Psoas muscle (tissue), 8 donors: ENCODE data around the gene SYNPO2L. TPM values are rescaled to one million over a fixed set of nuclear protein-coding genes. Genes with fewer than 3 reads are reported as not detected.

Experiments
- ATAC-seq, 4 donors: fragments of 200-7000 bp; cut with Tn5 transposase; one replicate each; pipeline ENCODE4 v1.9.1; 2020; ENCODE audit warnings: moderate library complexity in 3 of 4, mild to moderate bottlenecking in 2 of 4
- DNase-seq, 2 donors: peaks; one replicate each; pipeline ENCODE4 v3.0.0-alpha.2; 2020
- H3K27ac ChIP-seq: fragments of 200-600 bp; one replicate; pipeline ENCODE4 v1.8.0; 2022
- H3K27me3 ChIP-seq, 3 donors: fragments of 200-600 bp in 1 of 3; one replicate each; pipeline versions ENCODE4 v1.6.1 to v1.8.0; 2013 to 2022; ENCODE audit warnings: low read length in 2 of 3, mild to moderate bottlenecking in 2 of 3, moderate library complexity in 1 of 3; ENCODE audit not compliant: insufficient read depth in 3 of 3
- H3K36me3 ChIP-seq, 2 donors: fragments of 200-600 bp in 1 of 2; one replicate each; pipeline versions ENCODE4 v1.6.1 to v1.8.0; 2013 to 2022; ENCODE audit warnings: low read depth in 1 of 2, mild to moderate bottlenecking in 1 of 2, moderate library complexity in 1 of 2; ENCODE audit not compliant: insufficient read depth in 1 of 2
- H3K4me1 ChIP-seq: fragments of 200-600 bp; one replicate; pipeline ENCODE4 v1.8.0; 2022
- H3K4me3 ChIP-seq: fragments of 200-600 bp; one replicate; pipeline ENCODE4 v1.8.0; 2022; ENCODE audit warnings: mild to moderate bottlenecking
- H3K9me3 ChIP-seq: fragments of 200-600 bp; one replicate; pipeline ENCODE4 v1.8.0; 2022
- WGBS, 3 donors: extraction: QIAGEN DNeasy Blood & Tissue Kit; methylation state at CpG; one replicate each; pipeline versions ENCODE4 v1.1.6 to v1.1.7; 2013; 5-methylcytosine and 5-hydroxymethylcytosine counted together
- intact Hi-C, 2 donors: fragments of 100-400 bp; cut with DNase I; formaldehyde crosslinking; loops; one replicate each; pipeline versions ENCODE4 v1.11.0 to v1.14.2; 2022
- polyA plus RNA-seq, 3 donors: library from polyadenylated mRNA; stranded (reverse); fragments of 200-250 nt; gene quantifications; one replicate each; pipeline ENCODE4 v1.2.3, GENCODE V29; 2013
- total RNA-seq, 4 donors: library from RNA; stranded (reverse); fragmentation: NEBNext Ultra II Directional in 2 of 4; extraction: Animal tissue kit (Norgen Biotek cat#: 25700) in 2 of 4; gene quantifications; one replicate each; pipeline versions ENCODE4 v1.2.1 to v1.2.4, GENCODE V29; 2021 to 2023
- TF ChIP-seq, protein P1 (sequence below): fragments of 200-600 bp; IDR thresholded peaks from one replicate; pipeline ENCODE4 v1.8.0; 2022; ENCODE audit warnings: antibody characterized with exemption
- donor health status: healthy with polysubstance abuse.
- donor health status: DM: no; HTN: no; CAD: no; lungs with moderate emphysema.
- donor health status: Bipolar disorder and iron deficiency.
- donor health status: healthy.
- donor health status: DM: yes; HTN: yes; CAD: no.
- donor health status: DM: no; HTN: no; CAD: no.
- donor health status: DM: no; HTN: no; CAD: no.
- donor health status: DM: yes; HTN: yes; CAD: no.

Gene SYNPO2L
- total and polyA plus RNA-seq, 7 donors: 8.8 to 289 (median 132) TPM

DNA sequence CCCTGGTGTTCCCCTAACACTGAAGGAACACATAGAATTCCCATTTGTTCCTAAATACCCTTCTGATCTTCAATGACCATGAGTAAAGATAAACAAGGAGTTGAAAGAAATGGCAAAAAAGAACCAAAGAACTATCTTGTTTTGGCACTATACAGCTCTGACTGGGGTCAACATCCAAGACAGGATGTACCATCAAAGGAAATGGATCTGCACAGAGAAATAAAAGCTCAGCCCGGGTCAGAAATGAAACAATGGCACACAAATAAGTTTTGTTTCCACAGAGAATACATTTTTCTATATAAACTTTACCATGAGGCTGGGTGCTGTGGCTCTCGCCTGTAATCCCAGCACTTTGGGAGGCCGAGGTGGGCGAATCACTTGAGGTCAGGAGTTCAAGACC, 46.7 kb downstream of the SYNPO2L start:
- intact Hi-C loops: no loop called here
- H3K36me3 ChIP-seq: no peaks in the 10 kb centered on the region
- DNase-seq: no peak
- H3K27ac ChIP-seq: no peak overlapping the region
- H3K4me3 ChIP-seq: no peak overlapping the region
- H3K4me1 ChIP-seq: peaks cover 3% of the 10 kb centered on the region
- no peaks in the 10 kb centered on the region for H3K27me3 ChIP-seq
- no peaks in the 10 kb centered on the region for H3K9me3 ChIP-seq
- 88 to 89% (median 88%) methylated on average over 4 of the region's 4 CpGs for WGBS, 3 donors
- ATAC-seq: no peak
- TF ChIP-seq, protein P1, sequence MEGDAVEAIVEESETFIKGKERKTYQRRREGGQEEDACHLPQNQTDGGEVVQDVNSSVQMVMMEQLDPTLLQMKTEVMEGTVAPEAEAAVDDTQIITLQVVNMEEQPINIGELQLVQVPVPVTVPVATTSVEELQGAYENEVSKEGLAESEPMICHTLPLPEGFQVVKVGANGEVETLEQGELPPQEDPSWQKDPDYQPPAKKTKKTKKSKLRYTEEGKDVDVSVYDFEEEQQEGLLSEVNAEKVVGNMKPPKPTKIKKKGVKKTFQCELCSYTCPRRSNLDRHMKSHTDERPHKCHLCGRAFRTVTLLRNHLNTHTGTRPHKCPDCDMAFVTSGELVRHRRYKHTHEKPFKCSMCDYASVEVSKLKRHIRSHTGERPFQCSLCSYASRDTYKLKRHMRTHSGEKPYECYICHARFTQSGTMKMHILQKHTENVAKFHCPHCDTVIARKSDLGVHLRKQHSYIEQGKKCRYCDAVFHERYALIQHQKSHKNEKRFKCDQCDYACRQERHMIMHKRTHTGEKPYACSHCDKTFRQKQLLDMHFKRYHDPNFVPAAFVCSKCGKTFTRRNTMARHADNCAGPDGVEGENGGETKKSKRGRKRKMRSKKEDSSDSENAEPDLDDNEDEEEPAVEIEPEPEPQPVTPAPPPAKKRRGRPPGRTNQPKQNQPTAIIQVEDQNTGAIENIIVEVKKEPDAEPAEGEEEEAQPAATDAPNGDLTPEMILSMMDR: no peak

DNA sequence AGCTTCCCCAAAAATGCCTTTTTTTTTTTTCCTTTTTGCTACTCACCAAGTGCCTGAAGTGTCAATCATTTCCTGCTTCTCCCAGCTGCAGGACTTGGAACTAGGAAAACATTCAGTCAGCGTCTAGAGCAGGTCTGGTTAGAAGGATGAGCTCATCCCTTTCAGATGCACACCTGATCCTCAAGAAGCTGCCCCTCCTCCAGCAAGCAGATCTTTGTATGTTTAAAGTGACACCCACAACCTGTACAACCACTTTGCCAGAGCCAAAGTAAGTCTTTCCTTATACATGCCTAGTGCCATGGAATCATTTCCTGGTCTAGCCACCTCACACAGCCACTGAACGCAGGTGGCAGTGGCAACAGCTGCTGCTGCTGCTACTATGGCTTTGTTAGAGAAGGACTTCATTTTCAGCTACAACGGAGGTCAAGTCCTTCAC, 54.3 kb downstream of the SYNPO2L start:
- Histone ChIP-seq H3K9me3 (no peaks in the 10 kb centered on the region), H3K4me3 (peak overlapping the region; percentile 46), H3K27ac (peak overlapping the region; percentile 79), H3K36me3 (no peaks in the 10 kb centered on the region), H3K27me3 (no peaks in the 10 kb centered on the region), H3K4me1 (peaks cover 13% of the 10 kb centered on the region)
- intact Hi-C loops: no loop called here
- DNase-seq (no peak), ATAC-seq (peak; percentile 81 to 96 (median 86))
- TF ChIP-seq, protein P1: no peak
- WGBS, 3 donors: 16 to 30% (median 18%) methylated on average over 3 of the region's 3 CpGs

DNA sequence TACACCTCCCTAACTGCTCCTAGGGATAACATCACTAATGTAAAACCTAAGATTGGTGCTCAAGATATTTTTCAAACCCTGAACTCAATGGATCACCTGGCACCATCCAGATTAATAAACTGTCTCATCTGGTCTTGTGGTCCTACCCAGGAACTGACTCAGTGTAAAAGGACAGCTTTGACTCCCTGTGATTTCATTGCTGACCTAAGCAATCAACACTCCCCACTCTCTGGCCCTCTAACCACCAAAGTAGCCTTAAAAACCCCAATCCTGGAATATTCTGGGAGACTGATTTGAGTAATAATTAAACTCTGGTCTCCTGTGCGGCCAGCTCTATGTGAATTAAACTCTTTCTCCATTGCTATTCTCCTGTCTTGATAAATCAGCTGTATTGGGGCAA, 58.5 kb downstream of the SYNPO2L start:
- TF ChIP-seq, protein P1: no peak
- intact Hi-C loops: no loop called here
- WGBS, 3 donors: 96 to 100% (median 97%) methylated on average over 1 of the region's 1 CpG

More for the DNA sequence above, 58.5 kb downstream of the SYNPO2L start:
- no peaks in the 10 kb centered on the region for H3K27me3 ChIP-seq
- no peak for DNase-seq
- H3K27ac ChIP-seq: no peak overlapping the region
- no peak for ATAC-seq
- H3K36me3 ChIP-seq: no peaks in the 10 kb centered on the region
- H3K9me3 ChIP-seq: no peaks in the 10 kb centered on the region
- H3K4me3 ChIP-seq: no peak overlapping the region
- peaks cover 16% of the 10 kb centered on the region for H3K4me1 ChIP-seq

Other genes with a start within 250 kb of the SYNPO2L start
- gene ANXA7, start 242.0 kb downstream of the SYNPO2L start, total RNA-seq: 100 to 1,000 TPM; 134 to 205 (median 161) TPM
- 100 to 1,000 TPM in 1 of 3 donors, 10 to 100 TPM in 2; 69.0 to 166 (median 99.1) TPM for gene ANXA7, start 242.0 kb downstream of the SYNPO2L start, polyA plus RNA-seq
- 100 to 1,000 TPM in 2 of 4 donors, 10 to 100 TPM in 2; 17.0 to 253 (median 80.5) TPM for gene MSS51, start 222.5 kb downstream of the SYNPO2L start, total RNA-seq
- 1 to 10 TPM; 2.0 to 8.9 (median 7.3) TPM for gene MSS51, start 222.5 kb downstream of the SYNPO2L start, polyA plus RNA-seq
- gene PPP3CB, start 160.0 kb downstream of the SYNPO2L start, total RNA-seq: 100 to 1,000 TPM in 3 of 4 donors, 10 to 100 TPM in 1; 92.3 to 177 (median 138) TPM
- 100 to 1,000 TPM in 1 of 3 donors, 10 to 100 TPM in 2; 52.2 to 162 (median 94.2) TPM for gene PPP3CB, start 160.0 kb downstream of the SYNPO2L start, polyA plus RNA-seq
- gene USP54, start 64.7 kb downstream of the SYNPO2L start, total RNA-seq: 100 to 1,000 TPM in 2 of 4 donors, 10 to 100 TPM in 2; 47.7 to 216 (median 110) TPM
- gene USP54, start 64.7 kb downstream of the SYNPO2L start, polyA plus RNA-seq: 10 to 100 TPM; 32.6 to 94.3 (median 65.9) TPM
- gene MYOZ1, start 14.6 kb downstream of the SYNPO2L start, total RNA-seq: 1,000 to 10,000 TPM in 3 of 4 donors, 100 to 1,000 TPM in 1; 805 to 1,915 (median 1,417) TPM
- 1,000 to 10,000 TPM in 1 of 3 donors, 100 to 1,000 TPM in 2; 318 to 1,157 (median 878) TPM for gene MYOZ1, start 14.6 kb downstream of the SYNPO2L start, polyA plus RNA-seq
- gene AGAP5, start 42.1 kb upstream of the SYNPO2L start, total RNA-seq: 1 to 10 TPM; 1.4 to 3.6 (median 2.9) TPM
- gene AGAP5, start 42.1 kb upstream of the SYNPO2L start, polyA plus RNA-seq: 1 to 10 TPM; 2.1 to 2.3 (median 2.2) TPM
- 10 to 100 TPM; 44.8 to 60.2 (median 52.0) TPM for gene SEC24C, start 88.3 kb upstream of the SYNPO2L start, total RNA-seq
- gene SEC24C, start 88.3 kb upstream of the SYNPO2L start, polyA plus RNA-seq: 10 to 100 TPM; 28.8 to 60.5 (median 56.2) TPM
- 10 to 100 TPM; 19.9 to 30.9 (median 21.9) TPM for gene CHCHD1, start 126.0 kb upstream of the SYNPO2L start, total RNA-seq
- gene CHCHD1, start 126.0 kb upstream of the SYNPO2L start, polyA plus RNA-seq: 10 to 100 TPM; 66.9 to 98.7 (median 94.3) TPM
- 10 to 100 TPM; 57.0 to 65.1 (median 58.7) TPM for gene ZSWIM8, start 129.6 kb upstream of the SYNPO2L start, total RNA-seq
- gene ZSWIM8, start 129.6 kb upstream of the SYNPO2L start, polyA plus RNA-seq: 10 to 100 TPM; 40.5 to 68.3 (median 54.4) TPM
- 10 to 100 TPM in 3 of 4 donors, 1 to 10 TPM in 1; 9.4 to 14.5 (median 12.0) TPM for gene NDST2, start 155.6 kb upstream of the SYNPO2L start, total RNA-seq
- gene NDST2, start 155.6 kb upstream of the SYNPO2L start, polyA plus RNA-seq: 1 to 10 TPM; 4.5 to 8.6 (median 7.8) TPM
- 10 to 100 TPM; 34.2 to 60.3 (median 50.8) TPM for gene CAMK2G, start 218.5 kb upstream of the SYNPO2L start, total RNA-seq
- gene CAMK2G, start 218.5 kb upstream of the SYNPO2L start, polyA plus RNA-seq: 10 to 100 TPM; 15.8 to 58.5 (median 34.4) TPM